ENCODE data around the gene ZNF276. TPM values are rescaled to one million over a fixed set of nuclear protein-coding genes. Genes with fewer than 3 reads are reported as not detected.

Gene ZNF276
- total and polyA plus RNA-seq, 2 experiments from 2014 or later: 4.3 to 12.0 TPM

DNA sequence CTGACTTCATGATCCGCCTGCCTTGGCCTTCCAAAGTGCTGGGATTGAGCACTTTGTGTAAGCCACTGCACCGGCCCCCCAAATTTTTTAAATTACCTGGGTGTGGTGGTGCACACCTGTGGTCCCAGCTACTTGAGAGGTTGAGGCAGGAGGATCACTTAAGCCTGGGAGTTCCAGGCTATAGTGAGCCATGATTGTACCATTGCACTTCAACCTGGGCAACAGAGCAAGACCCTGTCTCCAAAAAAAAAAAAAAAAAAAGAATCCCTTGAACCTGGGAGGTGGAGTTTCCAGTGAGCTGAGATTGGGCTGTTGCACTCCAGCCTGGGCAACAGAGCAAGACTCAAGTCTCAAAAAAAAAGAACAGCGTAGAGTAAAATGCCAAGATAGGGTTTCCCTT, 15.2 kb downstream of the ZNF276 start:
- Histone ChIP-seq H3K9me2 (ENCODE audit: insufficient read depth) (no peaks in the 10 kb centered on the region), H3K9ac (no peak overlapping the region), H3K4me2 (ENCODE audit: unreplicated experiment) (no peak overlapping the region), H3K79me2 (ENCODE audit: insufficient read depth) (no peaks in the 10 kb centered on the region; the same call in 1 of the 2 replicates), H3K9me3 (ENCODE audit: low read depth) (no peaks in the 10 kb centered on the region), H3K36me3 (ENCODE audit: low read depth) (peaks cover 42% of the 10 kb centered on the region; the same call in 1 of the 2 replicates), H2AFZ (no peak overlapping the region), H3K27me3 (replicated peaks; ENCODE audit: insufficient read depth) (no peaks in the 10 kb centered on the region), H4K20me1 (ENCODE audit: insufficient read depth) (no peaks in the 10 kb centered on the region), H3F3A (ENCODE audit: insufficient read depth) (peaks cover 5% of the 10 kb centered on the region; the same call in 1 of the 2 replicates), H3K4me3 (no peak overlapping the region), H3K4me1 (ENCODE audit: insufficient read depth) (no peaks in the 10 kb centered on the region), H3K27ac (no peak overlapping the region)
- WGBS, 2 experiments (ENCODE audit: low coverage in 1 of 2, low lambda C conversion rate in 2 of 2, missing lambda C conversion rate in 2 of 2): 84 to 90% methylated on average over 3 of the region's 3 CpGs
- in situ Hi-C loops (cut with MboI): no loop called here
- DNase-seq: no peak
- no peak for TF ChIP-seq EZH2 (IDR thresholded peaks at IDR 0.05; ENCODE audit: insufficient read depth, poor library complexity, severe bottlenecking)
- TF ChIP-seq EZH2phosphoT487 (IDR thresholded peaks at IDR 0.05; ENCODE audit: insufficient read depth, low read depth): no peak

DNA sequence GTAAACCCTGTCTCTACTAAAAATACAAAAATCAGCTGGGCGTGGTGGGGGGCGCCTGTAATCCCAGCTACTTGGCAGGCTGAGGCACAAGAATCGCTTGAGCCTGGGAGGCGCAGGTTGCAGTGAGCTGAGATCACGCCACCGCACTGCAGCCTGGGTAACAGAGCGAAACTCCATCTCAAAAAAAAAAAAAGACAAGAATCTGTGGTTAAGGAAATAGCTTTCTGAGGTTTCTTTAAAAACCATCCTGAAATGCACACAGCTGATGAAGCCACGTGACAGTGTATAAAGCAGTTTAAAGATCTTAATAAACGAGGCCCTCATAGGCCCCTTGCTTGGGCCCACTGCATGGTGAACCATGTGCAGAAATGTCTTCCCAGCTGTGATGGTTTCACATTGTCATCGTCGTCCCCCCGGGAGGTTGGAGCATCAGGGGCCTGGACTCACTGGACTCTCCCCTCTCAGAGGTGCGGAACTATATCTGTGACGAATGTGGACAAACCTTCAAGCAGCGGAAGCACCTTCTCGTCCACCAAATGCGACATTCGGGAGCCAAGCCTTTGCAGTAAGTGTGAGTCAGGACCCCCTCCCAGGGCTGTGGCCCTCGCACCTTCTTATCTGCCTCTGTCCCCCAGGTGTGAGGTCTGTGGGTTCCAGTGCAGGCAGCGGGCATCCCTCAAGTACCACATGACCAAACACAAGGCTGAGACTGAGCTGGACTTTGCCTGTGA, 16.2 kb downstream of the ZNF276 start:
- 91 to 95% methylated on average over 20 of the region's 20 CpGs for WGBS, 2 experiments (ENCODE audit: low coverage in 1 of 2, low lambda C conversion rate in 2 of 2, missing lambda C conversion rate in 2 of 2)
- H3K79me2 ChIP-seq (ENCODE audit: insufficient read depth): no peaks in the 10 kb centered on the region; the same call in 1 of the 2 replicates

GRCh38 chr16:89738072-89738377, 16.7 kb downstream of the ZNF276 start:
- no peak overlapping the region for H2AFZ ChIP-seq
- H4K20me1 ChIP-seq (ENCODE audit: insufficient read depth): no peaks in the 10 kb centered on the region
- H3K79me2 ChIP-seq (ENCODE audit: insufficient read depth): no peaks in the 10 kb centered on the region; the same call in 1 of the 2 replicates
- H3K9me3 ChIP-seq (ENCODE audit: low read depth): no peaks in the 10 kb centered on the region
- WGBS, 2 experiments (ENCODE audit: low coverage in 1 of 2, low lambda C conversion rate in 2 of 2, missing lambda C conversion rate in 2 of 2): 90 to 91% methylated on average over 10 to 14 of the region's 14 CpGs
- no peak for TF ChIP-seq EZH2 (IDR thresholded peaks at IDR 0.05; ENCODE audit: insufficient read depth, poor library complexity, severe bottlenecking)
- TF ChIP-seq EZH2phosphoT487 (IDR thresholded peaks at IDR 0.05; ENCODE audit: insufficient read depth, low read depth): no peak
- H3K27me3 ChIP-seq (replicated peaks; ENCODE audit: insufficient read depth): no peaks in the 10 kb centered on the region
- no peaks in the 10 kb centered on the region for H3K9me2 ChIP-seq (ENCODE audit: insufficient read depth)
- H3K9ac ChIP-seq: no peak overlapping the region
- H3K4me1 ChIP-seq (ENCODE audit: insufficient read depth): no peaks in the 10 kb centered on the region
- no peak for DNase-seq
- H3K4me3 ChIP-seq: no peak overlapping the region
- H3K27ac ChIP-seq: no peak overlapping the region
- peaks cover 42% of the 10 kb centered on the region; the same call in 1 of the 2 replicates for H3K36me3 ChIP-seq (ENCODE audit: low read depth)
- H3K4me2 ChIP-seq (ENCODE audit: unreplicated experiment): no peak overlapping the region
- in situ Hi-C loops (cut with MboI): no loop called here
- H3F3A ChIP-seq (ENCODE audit: insufficient read depth): peaks cover 5% of the 10 kb centered on the region; the same call in 1 of the 2 replicates

More for the DNA sequence above, 16.2 kb downstream of the ZNF276 start:
- no peak overlapping the region for H2AFZ ChIP-seq
- no peaks in the 10 kb centered on the region for H3K27me3 ChIP-seq (replicated peaks; ENCODE audit: insufficient read depth)
- no peaks in the 10 kb centered on the region for H3K9me2 ChIP-seq (ENCODE audit: insufficient read depth)
- in situ Hi-C loops (cut with MboI): no loop called here
- H3F3A ChIP-seq (ENCODE audit: insufficient read depth): peaks cover 5% of the 10 kb centered on the region; the same call in 1 of the 2 replicates
- H3K9ac ChIP-seq: no peak overlapping the region
- no peak overlapping the region for H3K4me3 ChIP-seq
- no peaks in the 10 kb centered on the region for H3K9me3 ChIP-seq (ENCODE audit: low read depth)
- no peak for TF ChIP-seq EZH2phosphoT487 (IDR thresholded peaks at IDR 0.05; ENCODE audit: insufficient read depth, low read depth)
- no peak for TF ChIP-seq EZH2 (IDR thresholded peaks at IDR 0.05; ENCODE audit: insufficient read depth, poor library complexity, severe bottlenecking)
- no peaks in the 10 kb centered on the region for H4K20me1 ChIP-seq (ENCODE audit: insufficient read depth)
- H3K4me2 ChIP-seq (ENCODE audit: unreplicated experiment): no peak overlapping the region
- no peaks in the 10 kb centered on the region for H3K4me1 ChIP-seq (ENCODE audit: insufficient read depth)
- H3K27ac ChIP-seq: no peak overlapping the region
- no peak for DNase-seq
- peaks cover 42% of the 10 kb centered on the region; the same call in 1 of the 2 replicates for H3K36me3 ChIP-seq (ENCODE audit: low read depth)

DNA sequence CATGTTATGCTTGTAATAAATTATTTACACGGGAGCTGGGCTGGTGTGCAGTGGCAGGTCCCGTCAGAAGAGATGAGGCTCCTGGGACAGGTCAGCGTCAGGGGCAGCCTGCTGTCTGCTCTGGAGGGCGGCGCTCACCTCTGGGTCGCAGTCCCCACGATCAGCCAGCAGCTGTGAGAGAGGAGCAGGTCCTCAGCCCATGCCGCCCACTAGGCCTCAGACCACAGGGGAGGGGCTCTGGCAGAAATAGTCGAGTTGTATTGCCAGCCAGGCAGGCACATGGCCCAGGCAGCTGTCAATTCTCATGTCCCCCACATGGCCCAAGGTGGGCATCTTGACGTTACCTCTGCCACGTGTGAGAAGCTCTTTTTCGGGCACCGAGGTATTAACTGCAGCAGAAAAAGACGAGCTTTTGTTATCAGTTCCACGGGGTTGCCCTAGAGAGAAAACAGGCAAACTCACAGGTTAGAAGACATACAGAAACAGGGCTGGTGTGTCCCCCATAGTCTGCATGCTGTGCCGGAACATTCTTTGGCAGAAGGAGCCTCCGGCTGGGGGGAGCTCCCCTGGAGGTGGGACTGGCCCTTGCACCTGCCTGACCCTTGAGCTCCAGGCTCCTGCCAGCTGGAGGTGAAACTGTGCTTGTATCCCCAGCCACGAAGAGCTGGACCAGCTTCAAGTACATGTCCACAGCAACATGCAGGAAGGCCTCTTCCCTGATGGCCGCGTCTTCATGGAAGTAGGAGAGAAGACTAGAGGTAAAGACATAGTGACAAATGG, 17.4 kb downstream of the ZNF276 start:
- TF ChIP-seq EZH2 (IDR thresholded peaks at IDR 0.05; ENCODE audit: insufficient read depth, poor library complexity, severe bottlenecking): no peak
- TF ChIP-seq EZH2phosphoT487 (IDR thresholded peaks at IDR 0.05; ENCODE audit: insufficient read depth, low read depth): no peak
- Histone ChIP-seq H3K4me3 (no peak overlapping the region), H3F3A (ENCODE audit: insufficient read depth) (peaks cover 5% of the 10 kb centered on the region; the same call in 1 of the 2 replicates), H3K27me3 (replicated peaks; ENCODE audit: insufficient read depth) (no peaks in the 10 kb centered on the region), H2AFZ (no peak overlapping the region), H3K9me3 (ENCODE audit: low read depth) (no peaks in the 10 kb centered on the region), H3K79me2 (ENCODE audit: insufficient read depth) (no peaks in the 10 kb centered on the region; the same call in 1 of the 2 replicates), H3K27ac (no peak overlapping the region), H3K9ac (no peak overlapping the region), H4K20me1 (ENCODE audit: insufficient read depth) (no peaks in the 10 kb centered on the region), H3K4me2 (ENCODE audit: unreplicated experiment) (no peak overlapping the region), H3K9me2 (ENCODE audit: insufficient read depth) (no peaks in the 10 kb centered on the region), H3K36me3 (ENCODE audit: low read depth) (peaks cover 41% of the 10 kb centered on the region; the same call in 1 of the 2 replicates), H3K4me1 (ENCODE audit: insufficient read depth) (no peaks in the 10 kb centered on the region)
- 84 to 85% methylated on average over 20 of the region's 20 CpGs for WGBS, 2 experiments (ENCODE audit: low coverage in 1 of 2, low lambda C conversion rate in 2 of 2, missing lambda C conversion rate in 2 of 2)
- no peak for DNase-seq
- in situ Hi-C loops (cut with MboI): no loop called here

Data from GM23248 (cell line).